ENCODE data around the gene CCDC13.

DNA sequence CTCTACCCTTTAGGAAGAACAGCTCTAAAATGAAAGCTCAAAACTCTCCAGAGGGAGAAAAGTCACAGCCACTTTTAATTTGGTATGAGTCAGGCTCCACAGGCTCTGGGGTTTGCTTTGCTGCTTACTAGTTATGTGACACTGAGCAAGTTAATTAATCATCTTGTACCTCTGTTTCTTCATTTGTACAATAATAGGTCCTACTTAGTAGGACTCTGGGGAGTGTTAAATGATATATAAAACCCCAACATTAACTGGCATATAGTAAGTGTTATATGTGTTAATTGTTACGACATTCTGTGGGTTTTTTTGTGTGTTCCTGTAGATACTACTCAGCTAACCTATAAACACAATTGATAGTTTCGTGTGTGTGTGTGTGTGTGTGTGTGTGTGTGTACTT lies 42.8 kb upstream of the CCDC13 start:
- no peak for TF ChIP-seq FOXM1 (IDR thresholded peaks at IDR 0.05; ENCODE audit: borderline replicate concordance)
- no peak for TF ChIP-seq HDGF (IDR thresholded peaks at IDR 0.05; ENCODE audit: borderline replicate concordance)
- TF ChIP-seq BHLHE40 (IDR thresholded peaks at IDR 0.05; ENCODE audit: borderline replicate concordance): no peak
- TF ChIP-seq FOXK2 (IDR thresholded peaks at IDR 0.05): no peak
- TF ChIP-seq ELF4 (IDR thresholded peaks at IDR 0.05): no peak
